ENCODE measurements around the gene CANT1. TPM values are rescaled to one million over a fixed set of nuclear protein-coding genes. Genes with fewer than 3 reads are reported as not detected.

The CANT1 gene
- total and polyA plus RNA-seq, 2 experiments from 2014 or later: 33.0 to 36.1 TPM

DNA sequence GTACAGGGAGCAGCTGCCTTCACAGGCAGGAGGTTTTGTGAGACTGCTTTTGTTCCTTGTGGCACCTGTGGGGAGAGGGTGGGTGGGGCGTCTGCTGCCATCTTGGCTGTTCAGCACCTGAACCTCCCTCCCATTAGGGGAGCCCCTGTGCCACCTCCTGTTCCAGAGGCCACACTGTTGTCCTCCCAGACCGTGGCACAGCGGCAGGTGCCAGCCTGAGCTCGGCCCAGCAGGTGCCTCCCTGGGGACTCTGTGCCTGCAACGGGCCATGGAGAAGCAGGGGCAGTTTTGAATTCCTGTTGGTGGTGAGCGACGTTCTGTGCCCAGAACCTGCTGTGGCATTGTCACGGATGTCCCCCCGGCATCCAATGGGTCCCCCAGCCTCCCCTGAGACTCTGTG, 39.7 kb downstream of the CANT1 start:
- Histone ChIP-seq H3K9me3 (ENCODE audit: low read depth) (no peaks in the 10 kb centered on the region), H3K4me1 (ENCODE audit: insufficient read depth) (peaks cover 7% of the 10 kb centered on the region), H4K20me1 (ENCODE audit: insufficient read depth, poor library complexity, severe bottlenecking) (no peaks in the 10 kb centered on the region), H3K36me3 (replicated peaks; ENCODE audit: insufficient read depth, low read depth) (no peaks in the 10 kb centered on the region), H3K27me3 (no peaks in the 10 kb centered on the region), H3K9me2 (replicated peaks; ENCODE audit: insufficient read depth) (no peaks in the 10 kb centered on the region), H3K27ac (no peak overlapping the region), H3K79me2 (no peaks in the 10 kb centered on the region), H3K4me3 (no peak overlapping the region), H2AFZ (no peak overlapping the region), H3K4me2 (no peak overlapping the region)
- 96% methylated on average over 9 of the region's 9 CpGs for WGBS (ENCODE audit: low lambda C conversion rate, missing lambda C conversion rate)
- TF ChIP-seq, protein P1, sequence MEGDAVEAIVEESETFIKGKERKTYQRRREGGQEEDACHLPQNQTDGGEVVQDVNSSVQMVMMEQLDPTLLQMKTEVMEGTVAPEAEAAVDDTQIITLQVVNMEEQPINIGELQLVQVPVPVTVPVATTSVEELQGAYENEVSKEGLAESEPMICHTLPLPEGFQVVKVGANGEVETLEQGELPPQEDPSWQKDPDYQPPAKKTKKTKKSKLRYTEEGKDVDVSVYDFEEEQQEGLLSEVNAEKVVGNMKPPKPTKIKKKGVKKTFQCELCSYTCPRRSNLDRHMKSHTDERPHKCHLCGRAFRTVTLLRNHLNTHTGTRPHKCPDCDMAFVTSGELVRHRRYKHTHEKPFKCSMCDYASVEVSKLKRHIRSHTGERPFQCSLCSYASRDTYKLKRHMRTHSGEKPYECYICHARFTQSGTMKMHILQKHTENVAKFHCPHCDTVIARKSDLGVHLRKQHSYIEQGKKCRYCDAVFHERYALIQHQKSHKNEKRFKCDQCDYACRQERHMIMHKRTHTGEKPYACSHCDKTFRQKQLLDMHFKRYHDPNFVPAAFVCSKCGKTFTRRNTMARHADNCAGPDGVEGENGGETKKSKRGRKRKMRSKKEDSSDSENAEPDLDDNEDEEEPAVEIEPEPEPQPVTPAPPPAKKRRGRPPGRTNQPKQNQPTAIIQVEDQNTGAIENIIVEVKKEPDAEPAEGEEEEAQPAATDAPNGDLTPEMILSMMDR (IDR thresholded peaks at IDR 0.05; ENCODE audit: poor library complexity): no peak
- TF ChIP-seq EZH2phosphoT487 (IDR thresholded peaks at IDR 0.05; ENCODE audit: low read depth, severe bottlenecking, unreplicated experiment) (no peak), EZH2 (IDR thresholded peaks at IDR 0.05; ENCODE audit: borderline replicate concordance) (no peak)
- DNase-seq (ENCODE audit: low spot score): no peak

DNA sequence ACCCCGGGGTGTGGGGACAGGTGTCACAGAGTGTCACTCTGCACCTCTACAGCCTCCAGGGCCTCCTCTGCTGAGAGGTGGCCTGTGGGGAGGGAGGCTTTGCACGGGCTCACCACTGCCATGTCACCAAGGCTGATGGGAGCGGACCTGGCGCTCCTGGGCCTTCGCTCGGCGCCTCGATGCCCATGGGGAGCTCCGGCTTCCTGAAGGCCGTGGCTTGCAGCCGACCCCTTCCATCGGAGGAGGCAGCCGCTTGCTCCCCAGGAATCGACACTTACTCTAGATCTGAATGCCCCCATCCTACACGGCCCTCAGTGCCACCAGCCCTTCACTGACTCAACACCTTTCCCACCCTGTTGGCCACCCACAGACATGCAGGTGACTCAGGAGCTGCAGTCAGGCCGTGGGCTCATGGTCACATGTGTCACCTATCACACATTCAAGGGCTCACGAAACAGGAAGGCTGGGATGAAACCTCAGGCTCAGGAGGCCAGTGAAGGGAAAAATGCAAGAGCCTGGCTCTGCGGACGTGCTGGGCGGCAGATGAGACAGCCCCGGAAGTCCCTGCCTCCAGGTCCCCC, 41.7 kb downstream of the CANT1 start:
- Histone ChIP-seq H3K36me3 (replicated peaks; ENCODE audit: insufficient read depth, low read depth) (no peaks in the 10 kb centered on the region), H3K4me3 (no peak overlapping the region), H3K9me2 (replicated peaks; ENCODE audit: insufficient read depth) (no peaks in the 10 kb centered on the region), H3K4me2 (no peak overlapping the region), H4K20me1 (ENCODE audit: insufficient read depth, poor library complexity, severe bottlenecking) (no peaks in the 10 kb centered on the region), H3K27me3 (no peaks in the 10 kb centered on the region), H3K27ac (no peak overlapping the region), H3K4me1 (ENCODE audit: insufficient read depth) (peaks cover 4% of the 10 kb centered on the region), H2AFZ (no peak overlapping the region), H3K79me2 (no peaks in the 10 kb centered on the region), H3K9me3 (ENCODE audit: low read depth) (no peaks in the 10 kb centered on the region)
- WGBS (ENCODE audit: low lambda C conversion rate, missing lambda C conversion rate): 92% methylated on average over 21 of the region's 21 CpGs
- no peak for DNase-seq (ENCODE audit: low spot score)
- TF ChIP-seq EZH2 (IDR thresholded peaks at IDR 0.05; ENCODE audit: borderline replicate concordance) (no peak), EZH2phosphoT487 (IDR thresholded peaks at IDR 0.05; ENCODE audit: low read depth, severe bottlenecking, unreplicated experiment) (no peak)
- TF ChIP-seq, protein P1 (IDR thresholded peaks at IDR 0.05; ENCODE audit: poor library complexity): no peak

DNA sequence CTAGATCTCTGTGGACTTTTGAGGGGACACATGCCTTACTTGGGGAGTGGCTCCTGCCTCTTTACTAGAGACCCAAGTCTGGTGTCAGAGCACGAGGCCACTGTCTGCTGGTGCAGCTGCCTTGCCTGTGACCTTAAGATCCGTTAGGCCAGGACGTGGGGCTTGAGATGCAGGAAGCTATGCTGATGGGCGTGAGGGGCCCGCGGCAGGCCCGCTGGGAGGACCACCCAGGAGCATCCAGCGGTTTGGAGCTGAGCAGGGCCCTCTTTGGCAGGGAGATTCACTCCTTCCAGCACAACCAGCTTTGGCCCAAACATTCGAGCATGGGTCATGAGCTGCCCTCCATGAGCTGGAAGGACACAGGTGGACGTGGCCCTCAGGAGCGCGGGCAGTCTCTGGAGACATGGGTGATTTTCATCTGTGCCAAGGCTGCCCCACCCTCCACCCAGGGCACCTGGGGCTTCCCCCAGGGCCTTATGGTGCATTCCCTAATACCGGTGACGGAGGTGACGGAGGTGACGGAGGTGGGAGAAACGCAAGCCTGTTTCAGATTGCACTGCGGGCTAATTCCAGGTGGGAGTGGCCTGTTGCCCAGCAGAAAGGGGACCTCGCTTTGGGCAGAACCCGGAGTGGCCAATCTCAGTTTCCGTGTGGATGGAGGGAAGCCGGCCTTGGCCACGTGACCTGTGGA, 42.5 kb downstream of the CANT1 start:
- WGBS (ENCODE audit: low lambda C conversion rate, missing lambda C conversion rate): 85% methylated on average over 23 of the region's 23 CpGs
- no peak for DNase-seq (ENCODE audit: low spot score)

More for the DNA sequence above, 42.5 kb downstream of the CANT1 start:
- no peaks in the 10 kb centered on the region for H3K9me3 ChIP-seq (ENCODE audit: low read depth)
- H3K4me2 ChIP-seq: no peak overlapping the region
- H3K4me3 ChIP-seq: no peak overlapping the region
- peaks cover 4% of the 10 kb centered on the region for H3K4me1 ChIP-seq (ENCODE audit: insufficient read depth)
- H3K36me3 ChIP-seq (replicated peaks; ENCODE audit: insufficient read depth, low read depth): no peaks in the 10 kb centered on the region
- H4K20me1 ChIP-seq (ENCODE audit: insufficient read depth, poor library complexity, severe bottlenecking): no peaks in the 10 kb centered on the region
- no peak overlapping the region for H3K27ac ChIP-seq
- no peak overlapping the region for H2AFZ ChIP-seq
- TF ChIP-seq, protein P1 (IDR thresholded peaks at IDR 0.05; ENCODE audit: poor library complexity): no peak
- no peak for TF ChIP-seq EZH2 (IDR thresholded peaks at IDR 0.05; ENCODE audit: borderline replicate concordance)
- TF ChIP-seq EZH2phosphoT487 (IDR thresholded peaks at IDR 0.05; ENCODE audit: low read depth, severe bottlenecking, unreplicated experiment): no peak
- no peaks in the 10 kb centered on the region for H3K9me2 ChIP-seq (replicated peaks; ENCODE audit: insufficient read depth)
- H3K79me2 ChIP-seq: no peaks in the 10 kb centered on the region
- no peaks in the 10 kb centered on the region for H3K27me3 ChIP-seq

All from hepatocyte (in vitro differentiated cells).